Stimulated activated naive CD8-positive, alpha-beta T cell treated with anti-CD3 and anti-CD28 coated beads, Interleukin-15, amount 100 ng/mL, for 72 hours (primary cell): ENCODE measurements around the gene MAPKAPK3.
A peak's percentile ranks its signal among the peaks of the same experiment; 100 is the strongest.

ENCODE experiments used
- ATAC-seq: fragments of 150-1000 bp; cut with Tn5 transposase; 2 replicates; pipeline ENCODE4 v1.10.0; 2021; ENCODE audit warnings: mild to moderate bottlenecking, moderate library complexity
- DNase-seq, 2 donors: peaks; one replicate each; pipeline ENCODE4 v3.0.0; 2021 to 2022
- H3K27ac Mint-ChIP-seq, 2 donors: one replicate each; pipeline ENCODE4 v1.8.0; 2022; ENCODE audit warnings: mild to moderate bottlenecking in 2 of 2, mixed read lengths in 2 of 2, moderate library complexity in 2 of 2
- H3K27me3 Mint-ChIP-seq: one replicate; pipeline ENCODE4 v1.8.0; 2022; ENCODE audit warnings: mixed read lengths
- H3K4me1 Mint-ChIP-seq: one replicate; pipeline ENCODE4 v1.8.0; 2022; ENCODE audit warnings: mild to moderate bottlenecking, mixed read lengths
- H3K4me3 Mint-ChIP-seq, 2 donors: one replicate each; pipeline ENCODE4 v1.8.0; 2022; ENCODE audit warnings: mild to moderate bottlenecking in 2 of 2, mixed read lengths in 2 of 2, moderate library complexity in 1 of 2
- H3K9me3 Mint-ChIP-seq, 2 donors: one replicate each; pipeline ENCODE4 v1.8.0; 2022; ENCODE audit warnings: mixed read lengths in 2 of 2

MAPKAPK3 gene

GRCh38 chr3:50649451-50649931 is 32.5 kb downstream of the MAPKAPK3 start:
- Mint-ChIP-seq H3K4me3 (no peak overlapping the region), H3K4me1 (peaks cover 47% of the 10 kb centered on the region), H3K27ac (peak overlapping the region in 1 of 2 donors; percentile 76), H3K27me3 (no peaks in the 10 kb centered on the region), H3K9me3 (no peaks in the 10 kb centered on the region)
- DNase-seq (no peak), ATAC-seq (no peak)

- Mint-ChIP-seq H3K4me1 (peaks cover 52% of the 10 kb centered on the region), H3K4me3 (no peak overlapping the region), H3K27ac (peak overlapping the region in 1 of 2 donors; percentile 76), H3K27me3 (no peaks in the 10 kb centered on the region), H3K9me3 (no peaks in the 10 kb centered on the region)
- DNase-seq (no peak), ATAC-seq (no peak)
Measured at GRCh38 chr3:50650018-50650417, 33.1 kb downstream of the MAPKAPK3 start.

GRCh38 chr3:50651445-50651844 is 34.5 kb downstream of the MAPKAPK3 start:
- H3K4me3 Mint-ChIP-seq = no peak overlapping the region
- no peaks in the 10 kb centered on the region for H3K27me3 Mint-ChIP-seq
- no peak for DNase-seq
- peaks cover 60% of the 10 kb centered on the region for H3K4me1 Mint-ChIP-seq
- H3K27ac Mint-ChIP-seq = no peak overlapping the region
- no peaks in the 10 kb centered on the region for H3K9me3 Mint-ChIP-seq
- no peak for ATAC-seq

- no peaks in the 10 kb centered on the region for H3K27me3 Mint-ChIP-seq
- no peak overlapping the region for H3K4me3 Mint-ChIP-seq
- DNase-seq (no peak), ATAC-seq (no peak)
- H3K4me1 Mint-ChIP-seq = peaks cover 60% of the 10 kb centered on the region
- peak overlapping the region in 1 of 2 donors; percentile 57 for H3K27ac Mint-ChIP-seq
- no peaks in the 10 kb centered on the region for H3K9me3 Mint-ChIP-seq
Measured at GRCh38 chr3:50651920-50652529, 35.1 kb downstream of the MAPKAPK3 start.

- no peaks in the 10 kb centered on the region for H3K27me3 Mint-ChIP-seq
- DNase-seq = peak; percentile 42 to 66
- H3K4me1 Mint-ChIP-seq = peaks cover 60% of the 10 kb centered on the region
- H3K4me3 Mint-ChIP-seq = no peak overlapping the region
- ATAC-seq = peak; percentile 72
- peak overlapping the region in 1 of 2 donors; percentile 5 for H3K27ac Mint-ChIP-seq
- H3K9me3 Mint-ChIP-seq = no peaks in the 10 kb centered on the region
Measured at GRCh38 chr3:50652709-50653108, 35.8 kb downstream of the MAPKAPK3 start.

- DNase-seq (no peak), ATAC-seq (no peak)
- Mint-ChIP-seq H3K9me3 (no peaks in the 10 kb centered on the region), H3K4me3 (no peak overlapping the region), H3K27me3 (no peaks in the 10 kb centered on the region), H3K27ac (peak overlapping the region in 1 of 2 donors; percentile 94), H3K4me1 (peaks cover 49% of the 10 kb centered on the region)
Measured at GRCh38 chr3:50653937-50654595, 37.1 kb downstream of the MAPKAPK3 start.

- peaks cover 47% of the 10 kb centered on the region for H3K4me1 Mint-ChIP-seq
- no peaks in the 10 kb centered on the region for H3K9me3 Mint-ChIP-seq
- no peaks in the 10 kb centered on the region for H3K27me3 Mint-ChIP-seq
- ATAC-seq = peak; percentile 68
- H3K27ac Mint-ChIP-seq = peak overlapping the region; percentile 50 to 94
- DNase-seq = peak in 1 of 2 donors; percentile 23
- peak overlapping the region in 1 of 2 donors; percentile 33 for H3K4me3 Mint-ChIP-seq
Measured at GRCh38 chr3:50655009-50655830, 38.3 kb downstream of the MAPKAPK3 start.

- H3K27ac Mint-ChIP-seq = peak overlapping the region in 1 of 2 donors; percentile 52
- no peak for DNase-seq
- ATAC-seq = no peak
- H3K4me3 Mint-ChIP-seq = no peak overlapping the region
- H3K27me3 Mint-ChIP-seq = peaks cover 2% of the 10 kb centered on the region
- peaks cover 42% of the 10 kb centered on the region for H3K4me1 Mint-ChIP-seq
- no peaks in the 10 kb centered on the region for H3K9me3 Mint-ChIP-seq
Measured at GRCh38 chr3:50656417-50657195, 39.7 kb downstream of the MAPKAPK3 start.

- H3K27ac Mint-ChIP-seq = no peak overlapping the region
- H3K9me3 Mint-ChIP-seq = no peaks in the 10 kb centered on the region
- no peak overlapping the region for H3K4me3 Mint-ChIP-seq
- DNase-seq = no peak
- ATAC-seq = no peak
- H3K27me3 Mint-ChIP-seq = peaks cover 10% of the 10 kb centered on the region
- H3K4me1 Mint-ChIP-seq = peaks cover 34% of the 10 kb centered on the region
Measured at GRCh38 chr3:50657407-50657806, 40.5 kb downstream of the MAPKAPK3 start.

GRCh38 chr3:50657816-50658215 is 40.9 kb downstream of the MAPKAPK3 start:
- ATAC-seq = no peak
- Mint-ChIP-seq H3K9me3 (no peaks in the 10 kb centered on the region), H3K4me1 (peaks cover 30% of the 10 kb centered on the region), H3K27ac (no peak overlapping the region), H3K27me3 (peaks cover 13% of the 10 kb centered on the region), H3K4me3 (no peak overlapping the region)
- no peak for DNase-seq

GRCh38 chr3:50658416-50658815 is 41.5 kb downstream of the MAPKAPK3 start:
- Mint-ChIP-seq H3K9me3 (no peaks in the 10 kb centered on the region), H3K4me1 (peaks cover 24% of the 10 kb centered on the region), H3K27ac (no peak overlapping the region), H3K27me3 (peaks cover 13% of the 10 kb centered on the region), H3K4me3 (no peak overlapping the region)
- DNase-seq (no peak), ATAC-seq (no peak)

- Mint-ChIP-seq H3K9me3 (no peaks in the 10 kb centered on the region), H3K27me3 (peaks cover 13% of the 10 kb centered on the region), H3K27ac (no peak overlapping the region), H3K4me3 (no peak overlapping the region), H3K4me1 (peaks cover 20% of the 10 kb centered on the region)
- ATAC-seq = no peak
- DNase-seq = no peak
Measured at GRCh38 chr3:50658831-50659230, 41.9 kb downstream of the MAPKAPK3 start.

- no peak for ATAC-seq
- H3K4me3 Mint-ChIP-seq = no peak overlapping the region
- peaks cover 13% of the 10 kb centered on the region for H3K27me3 Mint-ChIP-seq
- DNase-seq = no peak
- H3K27ac Mint-ChIP-seq = no peak overlapping the region
- no peaks in the 10 kb centered on the region for H3K9me3 Mint-ChIP-seq
- peaks cover 12% of the 10 kb centered on the region for H3K4me1 Mint-ChIP-seq
Measured at GRCh38 chr3:50660386-50660785, 43.4 kb downstream of the MAPKAPK3 start.

GRCh38 chr3:50661321-50661837 is 44.4 kb downstream of the MAPKAPK3 start:
- Mint-ChIP-seq H3K9me3 (no peaks in the 10 kb centered on the region), H3K27ac (peak overlapping the region in 1 of 2 donors; percentile 7), H3K4me1 (peaks cover 17% of the 10 kb centered on the region), H3K27me3 (peaks cover 13% of the 10 kb centered on the region), H3K4me3 (no peak overlapping the region)
- DNase-seq = peak in 1 of 2 donors; percentile 7
- ATAC-seq = no peak

GRCh38 chr3:50662408-50662807 is 45.5 kb downstream of the MAPKAPK3 start:
- ATAC-seq = no peak
- H3K4me1 Mint-ChIP-seq = peaks cover 28% of the 10 kb centered on the region
- no peak overlapping the region for H3K4me3 Mint-ChIP-seq
- peak overlapping the region in 1 of 2 donors; percentile 72 for H3K27ac Mint-ChIP-seq
- H3K9me3 Mint-ChIP-seq = no peaks in the 10 kb centered on the region
- DNase-seq = peak in 1 of 2 donors; percentile 1
- peaks cover 13% of the 10 kb centered on the region for H3K27me3 Mint-ChIP-seq
